Glutamatergic neuron (in vitro differentiated cells): ENCODE measurements around the gene SHF. TPM values are rescaled to one million over a fixed set of nuclear protein-coding genes. Genes with fewer than 3 reads are reported as not detected.
"Not testable (repeated sequence)": the region's sequence is repeated elsewhere in the genome, so short reads cannot be mapped to it uniquely, and the experiment has no call there.

ENCODE experiments used
- DNase-seq: peaks from one replicate; pipeline ENCODE4 v3.0.0; 2022
- H3K27ac Mint-ChIP-seq: one replicate; pipeline ENCODE4 v1.8.0; 2020; ENCODE audit warnings: mild to moderate bottlenecking, mixed read lengths, inconsistent platforms; ENCODE audit not compliant: unreplicated experiment
- H3K27me3 Mint-ChIP-seq: one replicate; pipeline ENCODE4 v1.8.0; 2020; ENCODE audit warnings: mild to moderate bottlenecking, moderate library complexity, mixed read lengths, inconsistent platforms; ENCODE audit not compliant: unreplicated experiment
- H3K36me3 Mint-ChIP-seq: one replicate; pipeline ENCODE4 v1.8.0; 2020; ENCODE audit warnings: mild to moderate bottlenecking, mixed read lengths, inconsistent platforms; ENCODE audit not compliant: unreplicated experiment
- H3K4me1 Mint-ChIP-seq: one replicate; pipeline ENCODE4 v1.8.0; 2020; ENCODE audit warnings: mild to moderate bottlenecking, low read depth, mixed read lengths, inconsistent platforms; ENCODE audit not compliant: unreplicated experiment
- H3K4me3 Mint-ChIP-seq: one replicate; pipeline ENCODE4 v1.8.0; 2020; ENCODE audit warnings: mild to moderate bottlenecking, mixed read lengths, inconsistent platforms; ENCODE audit not compliant: unreplicated experiment
- H3K9me3 Mint-ChIP-seq: one replicate; pipeline ENCODE4 v1.8.0; 2020; ENCODE audit warnings: mild to moderate bottlenecking, moderate library complexity, mixed read lengths, inconsistent platforms; ENCODE audit not compliant: unreplicated experiment
- CTCF ChIP-seq: fragments of 200-600 bp; sonication (generic); IDR thresholded peaks from one replicate; pipeline ENCODE4 v1.5.0; 2021; ENCODE audit not compliant: partially characterized antibody, unreplicated experiment
- long read RNA-seq: library from polyadenylated mRNA; unstranded; transcript quantifications from one replicate; pipeline ENCODE4 v2.0.0, GENCODE V29; 2020; ENCODE audit not compliant: unreplicated experiment
- total RNA-seq: library from RNA; stranded (reverse); fragmentation: NEBNext Ultra II Directional; extraction: Animal tissue kit (Norgen Biotek cat#: 25700); gene quantifications from one replicate; pipeline ENCODE4 v1.2.1, GENCODE V29; 2021; ENCODE audit not compliant: unreplicated experiment

The SHF gene
- total RNA-seq: 309 TPM
- long read RNA-seq, partial matches to known transcripts: 4 of 14 reads
- long read RNA-seq, other reads (novel, unspliced or antisense): 8 of 14 reads

GRCh38 chr15:45187894-45188830 lies at the start of gene SHF:
Gene SHF, minus strand, starts transcription at chr15:45187966. Its CDS starts 15 bp downstream, at chr15:45187951.
- peaks cover 10% of the 10 kb centered on the region for H3K36me3 Mint-ChIP-seq
- no peak for TF ChIP-seq CTCF
- peak within 1 kb of the TSS; percentile 100 for H3K4me3 Mint-ChIP-seq
- peaks cover 33% of the 10 kb centered on the region for H3K27me3 Mint-ChIP-seq
- H3K9me3 Mint-ChIP-seq: peaks cover 28% of the 10 kb centered on the region
- peak within 1 kb of the TSS; percentile 100 for H3K27ac Mint-ChIP-seq
- peaks cover 18% of the 10 kb centered on the region for H3K4me1 Mint-ChIP-seq
- peak; percentile 83 for DNase-seq

DNA sequence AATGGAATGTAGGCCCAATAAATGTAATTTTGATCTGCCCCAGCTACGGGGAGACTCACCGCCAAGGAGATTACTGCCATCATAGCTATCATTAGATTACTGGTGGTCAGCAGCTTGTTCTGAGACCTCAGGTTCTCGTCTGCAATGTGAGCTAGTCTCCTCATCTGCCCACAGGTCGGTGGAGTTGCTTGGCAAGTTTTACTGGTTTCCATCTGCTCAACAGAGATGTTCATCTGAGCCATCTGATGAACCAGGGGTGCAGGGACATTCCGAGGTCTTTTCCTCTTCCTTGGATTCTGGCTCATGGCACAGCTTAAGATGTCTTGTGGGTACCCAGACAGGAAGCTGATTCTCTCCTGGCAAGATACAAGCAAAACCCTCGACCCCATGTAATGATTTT lies 49.0 kb upstream of the SHF start:
- H3K4me1 Mint-ChIP-seq: not testable (repeated sequence)
- H3K36me3 Mint-ChIP-seq: peaks cover 17% of the 10 kb centered on the region

GRCh38 chr15:45234562-45235235 lies 46.9 kb upstream of the SHF start:
- Mint-ChIP-seq H3K27ac (no peak overlapping the region), H3K36me3 (peaks cover 11% of the 10 kb centered on the region), H3K4me1 (no peaks in the 10 kb centered on the region), H3K4me3 (no peak overlapping the region), H3K9me3 (peaks cover 4% of the 10 kb centered on the region), H3K27me3 (no peaks in the 10 kb centered on the region)
- DNase-seq: no peak
- no peak for TF ChIP-seq CTCF

More for the DNA sequence above, 49.0 kb upstream of the SHF start:
- not testable (repeated sequence) for DNase-seq, H3K27ac Mint-ChIP-seq, H3K4me3 Mint-ChIP-seq, H3K27me3 Mint-ChIP-seq
- H3K9me3 Mint-ChIP-seq: peaks cover 10% of the 10 kb centered on the region

DNA sequence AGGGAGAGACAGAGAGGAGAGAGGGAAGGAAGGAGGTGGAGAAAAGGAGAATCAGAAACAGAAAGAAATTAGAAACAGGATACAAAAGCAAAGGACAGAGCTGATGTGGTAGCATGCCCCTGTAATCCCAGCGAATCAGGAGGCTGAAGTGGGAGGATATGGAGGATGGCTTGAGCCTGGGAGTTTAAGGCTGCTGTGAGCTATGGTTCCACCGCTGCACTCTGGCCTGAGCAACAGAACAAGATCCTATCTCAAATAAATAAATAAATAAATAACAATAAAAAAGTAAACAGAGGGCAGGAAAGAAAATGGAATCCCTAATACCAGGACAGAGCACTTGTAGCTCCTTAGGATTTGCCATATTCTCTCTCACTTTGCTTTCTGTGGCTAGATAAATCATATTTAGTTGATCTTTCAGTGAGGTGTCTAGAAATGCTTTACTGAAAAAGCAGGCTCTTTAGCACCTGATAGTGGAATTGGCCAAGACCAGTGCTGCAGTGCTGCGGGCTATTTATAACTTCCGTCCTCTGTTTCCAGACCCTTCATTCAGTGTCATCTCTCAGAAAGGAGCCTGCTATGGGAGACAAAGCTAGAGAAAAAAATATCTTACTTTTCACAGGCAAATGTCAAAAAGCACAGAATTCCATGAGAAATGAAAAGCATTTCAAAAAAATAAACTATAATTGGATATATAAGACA lies 44.2 kb upstream of the SHF start:
- H3K4me1 Mint-ChIP-seq: no peaks in the 10 kb centered on the region
- H3K4me3 Mint-ChIP-seq: no peak overlapping the region
- peaks cover 8% of the 10 kb centered on the region for H3K36me3 Mint-ChIP-seq
- no peaks in the 10 kb centered on the region for H3K27me3 Mint-ChIP-seq
- no peak overlapping the region for H3K27ac Mint-ChIP-seq
- TF ChIP-seq CTCF: no peak
- DNase-seq: no peak
- peaks cover 4% of the 10 kb centered on the region for H3K9me3 Mint-ChIP-seq

DNA sequence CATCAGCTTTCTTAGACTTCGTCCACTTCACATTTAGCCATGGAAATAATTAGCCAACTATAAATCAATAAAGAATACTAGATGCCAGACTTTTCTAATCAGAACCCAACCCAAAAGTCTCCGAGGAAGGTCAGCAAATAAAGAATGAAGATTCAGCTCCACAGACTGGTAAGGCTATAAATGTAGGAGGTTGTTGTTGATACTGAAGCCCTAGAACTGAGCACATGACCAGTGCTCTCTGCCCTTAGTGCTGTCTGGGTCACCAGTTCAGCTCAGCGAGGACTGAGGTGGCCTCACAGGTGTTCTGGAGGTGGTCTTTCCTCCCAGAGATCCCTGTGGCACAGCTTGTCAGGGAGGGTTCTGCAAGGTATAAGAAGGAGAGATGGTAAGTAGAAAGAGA lies 43.4 kb upstream of the SHF start:
- Mint-ChIP-seq H3K4me1 (no peaks in the 10 kb centered on the region), H3K36me3 (peaks cover 5% of the 10 kb centered on the region), H3K9me3 (peaks cover 4% of the 10 kb centered on the region), H3K4me3 (no peak overlapping the region), H3K27ac (no peak overlapping the region), H3K27me3 (peaks cover 2% of the 10 kb centered on the region)
- no peak for TF ChIP-seq CTCF
- no peak for DNase-seq
